ENCODE data around the gene IL10RB.

Gene IL10RB

GRCh38 chr21:33345751-33346238 is 79.6 kb downstream of the IL10RB start:
- ATAC-seq = no peak
- peaks cover 5% of the 10 kb centered on the region for H3K4me1 Mint-ChIP-seq
- peaks cover 76% of the 10 kb centered on the region for H3K36me3 Mint-ChIP-seq
- no peaks in the 10 kb centered on the region for H3K9me3 Mint-ChIP-seq
- DNase-seq (ENCODE audit: low spot score in 2 of 2) = no peak
- no peak overlapping the region for H3K4me3 Mint-ChIP-seq
- H3K27ac Mint-ChIP-seq = no peak overlapping the region
